IPS-NIHi11 (cell line): ENCODE data around the gene OCSTAMP.

Experiments used
- DNase-seq: peaks from one replicate; pipeline ENCODE4 v3.0.0; 2012; ENCODE audit warnings: mixed read lengths, low spot score

Gene OCSTAMP

GRCh38 chr20:46552460-46553420 is 2.3 kb upstream of the OCSTAMP start:
- DNase-seq = no peak

DNA sequence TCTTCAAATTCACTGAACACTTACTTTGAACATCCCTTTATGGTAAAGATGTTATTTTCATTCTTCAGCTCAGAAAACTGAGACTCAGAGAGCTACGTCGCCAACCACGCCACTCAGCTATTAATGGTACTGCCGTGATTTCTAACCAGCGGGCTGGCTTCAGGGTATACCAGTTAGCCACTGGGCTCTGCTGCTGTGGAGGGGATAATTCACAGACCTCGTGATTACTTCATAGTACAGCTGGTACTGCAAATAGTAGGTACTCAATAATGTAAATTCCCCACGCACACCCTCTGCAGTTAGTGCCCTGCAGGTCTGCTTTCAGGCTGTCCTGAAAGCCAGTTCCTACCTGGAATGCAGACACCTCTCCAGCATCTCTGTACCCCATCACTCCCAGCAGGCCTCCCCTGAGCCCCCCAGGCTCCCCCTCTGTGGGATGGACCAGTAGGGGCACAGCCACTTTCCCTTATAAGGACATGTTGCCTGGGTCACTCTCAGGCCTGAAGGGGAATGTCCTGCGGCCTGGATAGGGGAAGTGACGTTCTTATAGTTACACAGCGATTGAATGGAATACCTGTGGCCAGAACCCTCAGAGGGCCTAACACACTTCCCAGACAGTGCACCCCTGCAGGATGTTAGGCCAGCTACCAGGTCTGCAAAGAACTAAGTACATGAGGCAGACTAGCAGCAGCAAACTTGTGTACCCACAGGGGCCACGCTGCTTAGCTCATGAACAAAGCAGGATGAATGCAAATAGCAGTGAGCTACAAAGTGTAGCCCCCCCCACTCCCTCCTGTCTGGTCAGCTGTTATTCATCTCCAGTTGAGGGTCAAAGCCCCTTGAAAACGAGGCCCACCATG is 1.3 kb upstream of the OCSTAMP start:
- peak; percentile 62 for DNase-seq

DNA sequence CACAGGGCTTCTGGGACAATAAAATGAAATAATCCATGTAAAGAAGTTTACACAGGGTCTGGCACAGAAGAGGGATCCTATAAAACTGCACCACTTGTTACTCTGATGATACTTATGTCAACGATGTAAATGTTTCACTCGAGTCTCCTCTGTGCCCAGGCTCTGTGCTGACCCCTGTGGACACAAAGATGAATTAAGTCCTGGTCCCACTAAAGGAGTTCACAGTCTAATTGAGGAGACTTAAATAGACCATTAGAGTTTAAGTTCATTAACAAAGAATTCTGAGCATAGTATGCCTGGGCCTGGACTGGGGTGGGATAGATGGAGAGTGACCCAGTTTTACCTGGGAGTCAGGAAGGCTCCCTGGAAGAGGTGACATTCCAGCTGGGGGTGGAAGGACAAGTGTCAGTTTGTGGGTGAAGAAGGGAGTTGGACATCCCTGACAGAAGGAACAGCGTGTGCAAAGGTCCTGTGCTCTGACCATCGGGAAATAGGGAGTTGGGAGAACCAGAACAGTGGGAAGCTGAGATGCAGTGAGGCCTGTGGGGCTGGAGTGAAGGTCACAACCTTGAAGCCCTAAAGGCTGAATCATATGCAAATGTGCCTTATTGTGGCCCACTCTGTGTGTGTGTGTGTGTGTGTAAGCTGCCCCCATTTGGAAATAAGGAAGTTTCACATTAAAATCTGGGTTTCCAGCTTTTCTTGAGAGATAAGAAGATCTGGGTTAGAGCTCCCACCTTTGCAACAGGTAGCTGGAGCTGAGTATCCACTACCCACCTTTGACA is 1.1 kb downstream of the OCSTAMP start:
- no peak for DNase-seq

DNA sequence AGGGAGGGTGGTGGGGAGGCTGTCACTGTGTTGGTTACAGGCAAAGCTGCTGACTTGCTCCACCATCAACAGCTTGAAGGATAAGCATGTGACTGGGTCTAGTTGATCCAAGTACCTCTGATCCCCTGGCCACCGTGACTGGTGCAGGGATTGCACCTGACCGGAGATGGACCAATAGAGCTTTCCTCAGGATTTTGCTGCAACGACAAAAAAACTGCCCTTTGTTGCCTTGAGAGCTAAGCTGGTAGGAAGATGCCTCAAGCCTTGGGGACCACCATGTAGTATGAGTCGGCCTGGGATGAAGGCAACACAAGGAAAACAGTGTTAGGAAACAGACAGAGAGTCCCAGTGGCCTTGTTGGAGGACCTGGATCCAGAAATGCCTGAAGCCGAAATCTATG is 1.8 kb downstream of the OCSTAMP start:
- DNase-seq = no peak

- no peak for DNase-seq
Observed at GRCh38 chr20:46547995-46548394, 2.5 kb downstream of the OCSTAMP start.

- no peak for DNase-seq
Observed at GRCh38 chr20:46546936-46547335, 3.5 kb downstream of the OCSTAMP start.

DNA sequence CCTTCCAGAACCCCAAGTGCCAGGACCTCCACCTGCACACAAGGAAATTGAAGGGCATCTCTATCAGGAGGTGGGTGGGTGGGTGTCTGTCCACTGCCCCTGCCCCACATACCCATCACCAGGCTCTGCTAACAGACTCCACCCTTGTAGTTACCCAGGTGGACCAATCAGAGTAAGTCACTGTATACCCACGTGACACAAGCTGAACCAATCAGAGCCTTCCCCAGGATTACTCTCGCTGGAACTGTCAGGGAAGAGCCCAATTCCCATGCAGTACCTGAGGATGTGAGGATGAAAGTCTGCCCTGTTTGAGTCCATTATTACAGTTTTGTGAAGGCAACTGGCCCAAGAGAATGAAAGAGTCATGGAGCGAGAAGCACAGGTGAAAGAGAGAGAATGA is 4.2 kb downstream of the OCSTAMP start:
- peak; percentile 41 for DNase-seq

- no peak for DNase-seq
Observed at GRCh38 chr20:46545827-46546138, 4.7 kb downstream of the OCSTAMP start.

DNA sequence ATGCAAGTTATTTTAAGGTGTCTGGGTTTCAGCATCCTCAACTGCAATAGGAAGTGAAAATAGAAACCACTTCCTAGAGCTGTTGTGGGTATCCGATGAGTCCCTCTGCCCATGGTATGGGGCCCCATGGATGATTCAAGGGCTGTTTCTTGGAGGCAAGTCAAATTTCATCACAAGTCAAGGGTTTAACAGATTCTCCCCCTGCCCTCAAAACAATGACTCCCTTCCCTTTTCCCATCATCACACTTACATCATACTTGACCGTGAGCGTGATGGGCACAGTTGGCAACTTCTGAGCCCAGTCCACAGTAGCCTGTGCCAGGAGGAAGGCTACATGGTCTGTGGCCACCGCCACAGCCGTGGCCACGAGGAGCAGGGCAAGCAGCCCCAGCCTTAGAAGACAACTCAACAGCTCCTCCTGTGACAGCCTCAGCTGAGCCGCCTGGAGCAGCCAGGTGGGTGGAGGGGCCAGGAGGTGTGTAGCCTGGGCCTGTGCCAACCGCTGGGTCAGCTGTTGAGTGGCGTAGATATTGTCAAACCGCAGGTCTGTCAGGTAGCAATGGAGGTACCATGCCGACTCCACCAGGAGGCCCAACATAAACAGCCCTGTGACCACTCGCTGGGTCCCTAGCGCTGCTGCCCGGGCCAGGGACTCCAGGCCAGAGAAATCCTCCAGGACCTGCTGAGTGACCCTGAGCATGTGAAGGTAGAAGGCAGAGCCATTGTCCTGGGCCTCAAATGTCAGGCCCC is 5.2 kb downstream of the OCSTAMP start:
- no peak for DNase-seq

- DNase-seq = no peak
Observed at GRCh38 chr20:46544576-46544975, 5.9 kb downstream of the OCSTAMP start.

DNA sequence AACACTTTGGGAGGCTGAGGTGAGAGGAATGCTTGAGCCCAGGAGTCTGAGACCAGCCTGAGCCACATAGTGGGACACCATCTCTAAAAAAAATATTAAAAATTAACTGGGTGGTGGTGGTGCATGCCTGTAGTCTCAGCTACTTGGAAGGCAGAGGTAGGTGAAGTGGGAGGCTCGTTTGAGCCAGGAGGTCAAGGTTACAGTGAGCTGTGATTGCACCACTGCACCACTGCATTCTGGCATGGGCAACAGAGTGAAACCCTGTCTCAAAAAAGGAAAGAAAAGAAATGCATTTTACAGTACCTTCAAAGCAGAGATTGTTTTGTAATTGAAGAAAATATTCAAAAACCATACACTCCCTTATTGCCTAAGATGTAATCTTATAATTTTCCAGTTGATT is 6.5 kb downstream of the OCSTAMP start:
- DNase-seq = no peak

- DNase-seq = no peak
Observed at GRCh38 chr20:46543033-46543432, 7.4 kb downstream of the OCSTAMP start.

DNA sequence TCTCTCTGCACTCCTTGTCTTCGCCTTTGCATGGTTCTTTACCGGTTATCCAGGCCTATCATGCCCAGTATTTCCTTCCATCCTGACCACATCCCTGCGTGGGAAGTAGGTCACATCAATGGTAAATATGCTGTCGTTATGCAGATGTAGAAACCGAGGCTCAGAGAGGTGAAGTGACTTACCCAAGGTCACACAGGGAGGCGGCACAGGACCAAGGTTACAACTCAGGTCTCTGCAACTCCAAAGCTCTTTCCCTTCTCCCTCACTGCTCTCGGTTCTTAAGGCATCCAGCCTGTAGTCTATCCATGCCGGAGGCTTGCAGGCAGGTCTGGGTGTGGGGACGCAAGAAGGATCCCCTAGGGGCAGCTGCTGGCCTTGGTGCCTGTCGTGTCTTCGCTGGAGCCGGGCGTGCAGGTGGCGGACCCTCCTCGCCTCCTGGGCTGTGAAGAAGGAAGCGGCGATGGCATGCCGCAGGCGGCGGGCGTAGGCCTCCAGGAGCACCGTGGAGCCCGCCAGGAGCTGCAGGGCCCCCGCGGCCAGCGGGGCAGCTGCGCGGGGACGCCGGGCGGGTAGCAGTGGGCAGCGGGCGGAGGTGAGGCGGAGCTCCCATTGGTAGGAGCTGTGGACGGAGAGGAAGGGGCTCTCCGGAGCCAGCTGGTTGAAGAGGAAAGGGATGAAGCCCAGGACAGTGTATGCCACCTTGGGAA is 9.1 kb downstream of the OCSTAMP start:
- DNase-seq = no peak

DNA sequence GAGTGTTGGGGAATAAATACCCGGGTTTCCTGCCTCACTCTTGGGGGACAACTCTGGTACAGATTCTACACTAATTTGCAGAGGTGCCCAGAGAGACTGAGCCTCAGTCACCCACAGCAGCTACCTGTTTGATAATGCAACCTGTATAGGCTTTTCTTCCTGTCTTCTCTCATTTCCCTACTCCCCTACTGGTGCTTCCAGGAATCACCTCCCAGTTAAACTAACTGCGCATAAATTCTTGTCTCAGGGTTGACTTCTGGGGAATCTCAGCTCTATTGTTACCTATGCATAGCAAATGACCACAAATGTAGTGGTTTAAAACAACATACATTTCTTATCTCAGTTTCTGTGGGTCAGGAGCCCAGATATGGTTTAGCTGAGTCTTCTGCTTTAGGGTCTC is 11.3 kb downstream of the OCSTAMP start:
- no peak for DNase-seq

DNA sequence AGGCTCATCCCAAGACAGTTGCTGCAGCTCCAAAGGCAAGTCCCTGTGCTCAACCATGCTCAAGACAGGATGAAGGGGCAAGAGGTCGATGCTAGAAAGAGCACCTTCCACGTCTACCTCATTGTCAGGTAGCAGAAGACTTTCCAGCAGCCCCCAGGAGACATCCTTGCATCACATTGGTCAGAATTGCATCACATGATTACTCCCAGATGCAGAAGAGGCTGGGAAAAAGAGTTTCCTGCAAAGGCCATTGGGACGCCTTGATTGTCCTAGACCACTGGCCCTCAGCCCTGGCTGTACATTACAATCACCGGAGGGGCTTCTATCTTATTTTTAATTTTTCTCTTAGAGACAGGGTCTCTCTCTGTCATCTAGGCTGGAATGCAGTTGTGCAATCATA is 19.8 kb downstream of the OCSTAMP start:
- DNase-seq = no peak

DNA sequence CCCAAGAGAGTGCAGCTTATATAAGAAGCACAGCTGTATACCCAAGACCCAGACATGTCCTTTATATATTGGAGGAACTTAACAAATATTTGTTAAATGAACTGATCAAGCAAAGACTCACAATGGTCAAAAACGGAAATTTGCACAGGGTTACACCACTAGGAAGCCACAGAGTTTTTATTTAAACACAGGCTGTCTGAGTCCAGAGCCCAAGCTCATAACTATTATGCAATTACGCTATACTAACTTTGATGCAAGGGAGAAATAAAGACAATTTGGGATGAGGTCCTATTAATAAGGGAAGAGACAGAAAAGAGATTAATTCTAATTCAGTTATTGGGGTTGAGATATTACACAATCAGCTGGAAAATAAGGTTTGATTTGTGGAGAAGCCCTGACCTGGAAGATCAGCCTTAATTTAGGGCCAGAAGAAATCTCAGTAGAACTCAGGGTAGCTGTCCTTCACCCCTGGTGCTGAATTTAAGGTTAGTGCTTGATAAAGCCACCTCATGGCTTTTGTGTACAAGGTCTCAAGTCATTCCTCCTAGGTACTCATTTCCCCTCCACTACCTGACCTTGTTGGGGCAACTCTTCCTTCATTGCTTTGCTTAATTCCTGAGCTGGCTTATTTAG is 26.6 kb downstream of the OCSTAMP start:
- peak; percentile 49 for DNase-seq

- DNase-seq = no peak
Observed at GRCh38 chr20:46523108-46523507, 27.3 kb downstream of the OCSTAMP start.

- DNase-seq = peak; percentile 80
Observed at GRCh38 chr20:46520976-46521579, 29.4 kb downstream of the OCSTAMP start.

DNA sequence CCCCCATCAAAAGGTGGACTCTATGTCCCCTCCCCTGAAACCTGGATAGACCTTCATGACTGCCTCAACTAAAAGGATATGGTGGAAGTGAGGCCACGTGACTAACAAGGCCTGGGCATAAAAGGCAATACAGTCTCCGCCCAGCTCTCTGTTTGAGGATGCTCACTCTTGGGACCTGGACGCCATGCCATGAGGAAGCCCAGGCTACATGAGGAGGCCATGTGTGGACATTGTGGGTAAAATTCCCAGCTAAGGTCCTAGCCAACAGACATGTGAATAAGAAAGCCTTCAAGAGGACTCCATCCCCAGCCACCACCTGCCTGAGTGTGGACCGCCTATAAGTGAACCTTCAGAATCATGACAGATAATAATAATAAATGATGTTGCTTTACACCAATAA is 29.9 kb downstream of the OCSTAMP start:
- DNase-seq = no peak

DNA sequence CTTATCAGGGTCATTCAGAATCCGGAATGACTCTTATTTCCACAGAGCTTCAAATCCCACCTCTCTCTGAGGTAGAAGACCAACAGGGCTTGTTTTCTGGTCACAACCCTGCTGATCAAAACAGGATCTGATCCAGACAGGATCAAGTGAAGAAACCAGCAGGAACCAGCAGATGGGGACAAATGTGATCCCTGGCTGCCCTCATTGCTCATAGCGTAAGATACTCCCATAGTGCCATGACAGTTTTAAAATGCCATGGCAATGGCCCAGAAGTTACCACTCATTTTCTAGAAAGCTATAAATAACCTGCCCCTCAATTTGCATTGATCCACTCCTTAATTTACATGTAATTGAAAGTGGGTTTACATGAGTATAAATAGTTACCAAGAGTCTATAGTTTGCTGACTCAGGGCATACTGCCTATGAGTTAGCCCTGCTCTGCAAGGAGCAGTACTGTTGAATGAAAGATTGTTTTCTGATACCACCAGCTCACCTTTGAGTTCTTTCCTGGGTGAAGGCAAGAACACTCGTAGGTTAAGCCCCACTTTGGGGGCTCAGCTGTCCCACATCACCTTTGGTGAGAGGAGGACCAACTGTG is 30.9 kb downstream of the OCSTAMP start:
- DNase-seq = no peak
